Stomach smooth muscle (tissue), 2 donors: ENCODE measurements around the gene CELF2.
"Not testable (repeated sequence)": the region's sequence is repeated elsewhere in the genome, so short reads cannot be mapped to it uniquely, and the experiment has no call there.

Experiments
- H3K27ac ChIP-seq: one replicate; pipeline ENCODE4 v1.7.0; 2013; ENCODE audit warnings: mild to moderate bottlenecking, low read length, inconsistent platforms
- H3K27me3 ChIP-seq, 2 donors: one replicate each; pipeline ENCODE4 v1.7.0; 2013; ENCODE audit warnings: low read length in 2 of 2; ENCODE audit not compliant: insufficient read depth in 2 of 2, control insufficient read depth in 1 of 2
- H3K36me3 ChIP-seq, 2 donors: one replicate each; pipeline ENCODE4 v1.7.0; 2013; ENCODE audit warnings: low read length in 2 of 2; ENCODE audit not compliant: control insufficient read depth in 2 of 2, insufficient read depth in 2 of 2
- H3K4me1 ChIP-seq: one replicate; pipeline ENCODE4 v1.7.0; 2013; ENCODE audit warnings: low read length; ENCODE audit not compliant: control insufficient read depth, insufficient read depth
- H3K4me3 ChIP-seq, 2 donors: one replicate each; pipeline ENCODE4 v1.7.0; 2013; ENCODE audit warnings: low read length in 2 of 2
- H3K9ac ChIP-seq, 2 donors: one replicate each; pipeline ENCODE4 v1.7.0; 2013; ENCODE audit warnings: low read length in 2 of 2, mild to moderate bottlenecking in 1 of 2
- H3K9me3 ChIP-seq, 2 donors: one replicate each; pipeline ENCODE4 v1.7.0; 2013; ENCODE audit warnings: low read length in 2 of 2; ENCODE audit not compliant: control insufficient read depth in 2 of 2
- donor health status: healthy.
- donor health status: Pancreatic carcinoma.

CELF2 gene

GRCh38 chr10:11114269-11114668 lies 96.6 kb downstream of the CELF2 start:
- Histone ChIP-seq H3K27me3 (no peaks in the 10 kb centered on the region), H3K4me1 (no peaks in the 10 kb centered on the region), H3K4me3 (no peak overlapping the region), H3K9me3 (peaks cover 0 to 4% of the 10 kb centered on the region in 2 donors), H3K9ac (no peak overlapping the region), H3K27ac (no peak overlapping the region), H3K36me3 (no peaks in the 10 kb centered on the region)

- Histone ChIP-seq H3K27ac (no peak overlapping the region), H3K27me3 (no peaks in the 10 kb centered on the region), H3K4me1 (no peaks in the 10 kb centered on the region)
Observed at GRCh38 chr10:11115337-11115736, 97.7 kb downstream of the CELF2 start.

GRCh38 chr10:11116361-11116760 lies 98.7 kb downstream of the CELF2 start:
- Histone ChIP-seq H3K9ac (no peak overlapping the region), H3K27me3 (no peaks in the 10 kb centered on the region), H3K27ac (no peak overlapping the region), H3K4me3 (no peak overlapping the region), H3K4me1 (no peaks in the 10 kb centered on the region), H3K36me3 (no peaks in the 10 kb centered on the region), H3K9me3 (no peaks in the 10 kb centered on the region)

More at GRCh38 chr10:11115337-11115736, 97.7 kb downstream of the CELF2 start:
- Histone ChIP-seq H3K9ac (no peak overlapping the region), H3K36me3 (no peaks in the 10 kb centered on the region), H3K9me3 (no peaks in the 10 kb centered on the region), H3K4me3 (no peak overlapping the region)

GRCh38 chr10:11116817-11117216 lies 99.1 kb downstream of the CELF2 start:
- Histone ChIP-seq H3K4me3 (no peak overlapping the region), H3K27me3 (no peaks in the 10 kb centered on the region), H3K9me3 (no peaks in the 10 kb centered on the region), H3K36me3 (no peaks in the 10 kb centered on the region), H3K4me1 (no peaks in the 10 kb centered on the region), H3K27ac (no peak overlapping the region), H3K9ac (no peak overlapping the region)

GRCh38 chr10:11118686-11119085 lies 101.0 kb downstream of the CELF2 start:
- H3K36me3 ChIP-seq = no peaks in the 10 kb centered on the region
- H3K4me1 ChIP-seq = peaks cover 3% of the 10 kb centered on the region
- no peak overlapping the region for H3K9ac ChIP-seq
- H3K27ac ChIP-seq = no peak overlapping the region
- no peaks in the 10 kb centered on the region for H3K27me3 ChIP-seq
- H3K4me3 ChIP-seq = no peak overlapping the region
- no peaks in the 10 kb centered on the region for H3K9me3 ChIP-seq

- Histone ChIP-seq H3K4me1 (peaks cover 3% of the 10 kb centered on the region), H3K9ac (no peak overlapping the region), H3K27ac (no peak overlapping the region), H3K36me3 (no peaks in the 10 kb centered on the region), H3K27me3 (no peaks in the 10 kb centered on the region), H3K4me3 (no peak overlapping the region), H3K9me3 (no peaks in the 10 kb centered on the region)
Observed at GRCh38 chr10:11119843-11120242, 102.2 kb downstream of the CELF2 start.

- H3K4me1 ChIP-seq = peaks cover 3% of the 10 kb centered on the region
- no peak overlapping the region for H3K27ac ChIP-seq
- no peak overlapping the region for H3K9ac ChIP-seq
Observed at GRCh38 chr10:11120711-11121110, 103.0 kb downstream of the CELF2 start.

GRCh38 chr10:11123892-11124291 lies 106.2 kb downstream of the CELF2 start:
- not testable (repeated sequence) for H3K27me3 ChIP-seq, H3K9ac ChIP-seq, H3K27ac ChIP-seq, H3K4me3 ChIP-seq, H3K36me3 ChIP-seq, H3K4me1 ChIP-seq, H3K9me3 ChIP-seq

More at GRCh38 chr10:11120711-11121110, 103.0 kb downstream of the CELF2 start:
- no peaks in the 10 kb centered on the region for H3K27me3 ChIP-seq
- H3K36me3 ChIP-seq = no peaks in the 10 kb centered on the region
- no peaks in the 10 kb centered on the region for H3K9me3 ChIP-seq
- no peak overlapping the region for H3K4me3 ChIP-seq

- H3K36me3 ChIP-seq = no peaks in the 10 kb centered on the region
- no peak overlapping the region for H3K27ac ChIP-seq
- H3K9me3 ChIP-seq = no peaks in the 10 kb centered on the region
- peaks cover 3% of the 10 kb centered on the region for H3K4me1 ChIP-seq
- no peak overlapping the region for H3K4me3 ChIP-seq
- H3K9ac ChIP-seq = no peak overlapping the region
- no peaks in the 10 kb centered on the region for H3K27me3 ChIP-seq
Observed at GRCh38 chr10:11125004-11125403, 107.3 kb downstream of the CELF2 start.

- not testable (repeated sequence) for H3K4me3 ChIP-seq, H3K9me3 ChIP-seq, H3K27me3 ChIP-seq, H3K27ac ChIP-seq, H3K4me1 ChIP-seq, H3K36me3 ChIP-seq, H3K9ac ChIP-seq
Observed at GRCh38 chr10:11127017-11127416, 109.3 kb downstream of the CELF2 start.

GRCh38 chr10:11131112-11131639 lies 113.5 kb downstream of the CELF2 start:
- Histone ChIP-seq H3K4me1 (no peaks in the 10 kb centered on the region), H3K9ac (no peak overlapping the region), H3K36me3 (no peaks in the 10 kb centered on the region), H3K9me3 (no peaks in the 10 kb centered on the region), H3K4me3 (no peak overlapping the region), H3K27me3 (no peaks in the 10 kb centered on the region), H3K27ac (no peak overlapping the region)
